H1 (cell line): Measurements from ENCODE around the gene CNOT6. TPM values are rescaled to one million over a fixed set of nuclear protein-coding genes. Genes with fewer than 3 reads are reported as not detected.

Experiments used
- CTCF ChIA-PET: fragments of 300-600 bp; sonication (Branson Sonifier 250); formaldehyde crosslinking; loops from one replicate; lab custom pipeline; 2021; ENCODE audit not compliant: partially characterized antibody; lab: Charles Lee
- POLR2A ChIA-PET: fragments of 300-600 bp; sonication (Branson Sonifier 250); formaldehyde crosslinking; loops from one replicate; lab custom pipeline; 2021; ENCODE audit warnings: inconsistent platforms; ENCODE audit not compliant: partially characterized antibody; lab: Charles Lee
- DNase-seq, 2 experiments: peaks; one replicate each; pipeline versions ENCODE4 v3.0.0 to v3.0.0-alpha.2; 2010 to 2022; ENCODE audit warnings: low spot score in 2 of 2, low read depth in 1 of 2, mixed read lengths in 1 of 2
- FAIRE-seq: peaks from 2 replicates; lab custom pipeline; 2011; peaks lifted over from hg19 to GRCh38; lab: Jason Lieb, UNC
- H2AFZ ChIP-seq: 2 replicates; pipeline ENCODE4 v1.8.1; 2012; ENCODE audit warnings: low read length, inconsistent platforms
- H2AK5ac ChIP-seq: 2 replicates; pipeline ENCODE4 v1.6.1; 2013; ENCODE audit warnings: low read depth, low read length
- H2BK120ac ChIP-seq: replicated peaks from 2 replicates; pipeline ENCODE3; 2013; ENCODE audit warnings: low read depth, low read length, inconsistent platforms
- H2BK12ac ChIP-seq: 2 replicates; pipeline ENCODE4 v1.6.1; 2013; ENCODE audit warnings: low read depth, low read length
- H2BK15ac ChIP-seq: 2 replicates; pipeline ENCODE4 v1.6.1; 2013; ENCODE audit warnings: low read length
- H2BK20ac ChIP-seq: 2 replicates; pipeline ENCODE4 v1.6.1; 2013; ENCODE audit warnings: low read length
- H2BK5ac ChIP-seq: 2 replicates; pipeline ENCODE4 v1.6.1; 2013; ENCODE audit warnings: low read depth, low read length
- H3K14ac ChIP-seq: 2 replicates; pipeline ENCODE4 v1.6.1; 2013; ENCODE audit warnings: inconsistent platforms; ENCODE audit not compliant: insufficient read length
- H3K18ac ChIP-seq: 2 replicates; pipeline ENCODE4 v1.6.1; 2013; ENCODE audit warnings: low read length; ENCODE audit errors: extremely low read depth
- H3K23ac ChIP-seq: 2 replicates; pipeline ENCODE4 v1.6.1; 2013; ENCODE audit warnings: inconsistent platforms; ENCODE audit not compliant: insufficient read length
- H3K23me2 ChIP-seq: 2 replicates; pipeline ENCODE4 v1.6.1; 2013; ENCODE audit warnings: low read depth, low read length
- H3K27ac ChIP-seq: 2 replicates; pipeline ENCODE4 v1.6.1; 2011; ENCODE audit warnings: low read depth, low read length, inconsistent platforms
- H3K27me3 ChIP-seq, 4 experiments: replicated peaks in 1 of 4; 1 replicate in 1 of 4; 2 replicates in 3 of 4; pipeline versions ENCODE4 v1.6.1 to v1.8.1; 2011 to 2013; ENCODE audit warnings: low read length in 3 of 4, mild to moderate bottlenecking in 3 of 4, inconsistent platforms in 2 of 4, mixed read lengths in 2 of 4, moderate library complexity in 1 of 4; ENCODE audit not compliant: control insufficient read depth in 3 of 4, insufficient read depth in 3 of 4; ENCODE audit errors: extremely low read depth in 1 of 4
- H3K36me3 ChIP-seq, 4 experiments: 2 replicates each; pipeline versions ENCODE4 v1.6.1 to v1.8.1; 2011 to 2013; ENCODE audit warnings: mild to moderate bottlenecking in 4 of 4, low read length in 3 of 4, moderate library complexity in 2 of 4, control low read depth in 1 of 4, inconsistent platforms in 1 of 4; ENCODE audit not compliant: insufficient read depth in 4 of 4, control insufficient read depth in 2 of 4
- H3K4ac ChIP-seq: replicated peaks from 2 replicates; pipeline ENCODE3; 2013; ENCODE audit warnings: low read length, low read depth, mixed read lengths, inconsistent platforms; ENCODE audit not compliant: insufficient read length
- H3K4me1 ChIP-seq, 4 experiments: replicated peaks in 1 of 4; 1 replicate in 1 of 4; 2 replicates in 3 of 4; pipeline versions ENCODE4 v1.6.1 to v1.8.1; 2011 to 2013; ENCODE audit warnings: low read length in 3 of 4, inconsistent platforms in 2 of 4, mixed read lengths in 1 of 4; ENCODE audit not compliant: insufficient read depth in 4 of 4, control insufficient read depth in 3 of 4
- H3K4me2 ChIP-seq, 2 experiments: 2 replicates each; pipeline versions ENCODE4 v1.6.1 to v1.8.1; 2011 to 2013; ENCODE audit warnings: low read depth in 2 of 2, low read length in 2 of 2, control low read depth in 1 of 2, inconsistent platforms in 1 of 2, mild to moderate bottlenecking in 1 of 2; ENCODE audit not compliant: insufficient read depth in 1 of 2
- H3K4me3 ChIP-seq, 4 experiments: fragments of 200-600, 300-600 bp in 1 of 4; sonication (generic), shearing (Covaris generic), sonication (Bioruptor Twin) in 1 of 4; 2 replicates each; pipeline versions ENCODE4 v1.5.1 to v1.8.1; 2011 to 2016; ENCODE audit warnings: low read length in 4 of 4, low read depth in 3 of 4, control low read depth in 2 of 4, inconsistent platforms in 2 of 4, mild to moderate bottlenecking in 2 of 4, mixed read lengths in 1 of 4, moderate library complexity in 1 of 4; ENCODE audit not compliant: insufficient read depth in 2 of 4; ENCODE audit errors: extremely low read depth in 1 of 4
- H3K56ac ChIP-seq: replicated peaks from 2 replicates; pipeline ENCODE3; 2013; ENCODE audit warnings: low read depth, mild to moderate bottlenecking, mixed read lengths, low read length, inconsistent platforms; ENCODE audit not compliant: insufficient read length
- H3K79me1 ChIP-seq: 2 replicates; pipeline ENCODE4 v1.6.1; 2013; ENCODE audit warnings: low read depth, low read length, control low read depth
- H3K79me2 ChIP-seq, 2 experiments: 2 replicates each; pipeline versions ENCODE4 v1.6.1 to v1.8.1; 2012 to 2013; ENCODE audit warnings: low read length in 2 of 2, mild to moderate bottlenecking in 2 of 2, inconsistent platforms in 1 of 2; ENCODE audit not compliant: insufficient read depth in 2 of 2, control insufficient read depth in 1 of 2
- H3K9ac ChIP-seq, 4 experiments: replicated peaks in 1 of 4; 1 replicate in 1 of 4; 2 replicates in 3 of 4; pipeline versions ENCODE4 v1.6.1 to v1.8.1; 2011 to 2013; ENCODE audit warnings: low read depth in 3 of 4, low read length in 3 of 4, control low read depth in 2 of 4, mild to moderate bottlenecking in 2 of 4, moderate library complexity in 2 of 4, inconsistent platforms in 1 of 4; ENCODE audit errors: extremely low read depth in 1 of 4
- H3K9me3 ChIP-seq, 2 experiments: 2 replicates each; pipeline versions ENCODE4 v1.6.1 to v1.8.1; 2012 to 2013; ENCODE audit warnings: mild to moderate bottlenecking in 2 of 2, moderate library complexity in 2 of 2, control low read depth in 1 of 2, inconsistent platforms in 1 of 2, low read depth in 1 of 2, low read length in 1 of 2, mixed read lengths in 1 of 2; ENCODE audit not compliant: insufficient read depth in 2 of 2
- H4K20me1 ChIP-seq, 2 experiments: replicated peaks in 1 of 2; 2 replicates each; pipeline versions ENCODE3 to v1.8.1; 2011 to 2013; ENCODE audit warnings: inconsistent platforms in 2 of 2, low read length in 2 of 2, mild to moderate bottlenecking in 1 of 2; ENCODE audit not compliant: insufficient read depth in 2 of 2, control insufficient read depth in 1 of 2
- H4K5ac ChIP-seq: 2 replicates; pipeline ENCODE4 v1.6.1; 2013; ENCODE audit warnings: low read length, low read depth, mixed read lengths, inconsistent platforms; ENCODE audit not compliant: insufficient read length
- H4K8ac ChIP-seq: 2 replicates; pipeline ENCODE4 v1.8.0; 2013; ENCODE audit warnings: mild to moderate bottlenecking, moderate library complexity, low read length, inconsistent platforms; ENCODE audit not compliant: insufficient read depth; ENCODE audit errors: extremely low read depth
- H4K91ac ChIP-seq: replicated peaks from 2 replicates; pipeline ENCODE3; 2013; ENCODE audit warnings: low read length, mixed read lengths, inconsistent platforms; ENCODE audit not compliant: insufficient read length
- EGR1 ChIP-seq: IDR thresholded peaks from 2 replicates; pipeline ENCODE4 v1.6.1; 2011; ENCODE audit warnings: low read depth, low read length, borderline replicate concordance
- EZH2 ChIP-seq: fragments of 200-600 bp; sonication (generic); IDR thresholded peaks from 2 replicates; pipeline ENCODE4 v1.7.1; 2012; ENCODE audit warnings: low read depth, mild to moderate bottlenecking, moderate library complexity, low read length, inconsistent platforms; ENCODE audit not compliant: severe bottlenecking
- FOSL1 ChIP-seq: IDR thresholded peaks from 2 replicates; pipeline ENCODE4 v1.6.1; 2011; ENCODE audit warnings: mild to moderate bottlenecking, low read depth, low read length, moderate library complexity; ENCODE audit not compliant: insufficient read depth
- GTF2F1 ChIP-seq: IDR thresholded peaks from 2 replicates; pipeline ENCODE4 v1.6.1; 2012; ENCODE audit warnings: low read depth, low read length, improper control_type of control experiment, borderline replicate concordance
- JUN ChIP-seq: IDR thresholded peaks from 2 replicates; pipeline ENCODE4 v1.6.1; 2011; ENCODE audit warnings: low read depth, mild to moderate bottlenecking, improper control_type of control experiment, low read length
- KDM4A ChIP-seq: IDR thresholded peaks from one replicate; pipeline ENCODE4 v1.7.1; 2012; ENCODE audit warnings: low read depth, mild to moderate bottlenecking, moderate library complexity, low read length, inconsistent platforms; ENCODE audit not compliant: severe bottlenecking
- KDM5A ChIP-seq: fragments of 200-600 bp; IDR thresholded peaks from 2 replicates; pipeline ENCODE4 v1.7.1; 2012; ENCODE audit warnings: mild to moderate bottlenecking, low read length, inconsistent platforms, mixed read lengths
- POU5F1 ChIP-seq: IDR thresholded peaks from 2 replicates; pipeline ENCODE4 v1.6.1; 2011; ENCODE audit warnings: low read depth, mild to moderate bottlenecking, low read length, moderate library complexity
- RXRA ChIP-seq: IDR thresholded peaks from 2 replicates; pipeline ENCODE4 v1.6.1; 2011; ENCODE audit warnings: low read depth, mild to moderate bottlenecking, low read length, moderate library complexity; ENCODE audit not compliant: insufficient read depth
- TAF1 ChIP-seq: IDR thresholded peaks from 2 replicates; pipeline ENCODE4 v1.6.1; 2011; ENCODE audit warnings: mild to moderate bottlenecking, low read depth, low read length
- TCF12 ChIP-seq: IDR thresholded peaks from 2 replicates; pipeline ENCODE4 v1.6.1; 2011; ENCODE audit warnings: low read depth, mild to moderate bottlenecking, low read length
- WGBS, 2 experiments: shearing (Covaris generic) in 1 of 2; methylation state at CpG; one replicate each; pipeline versions ENCODE4 v1.1.6 to v1.1.7; 2013 to 2015; ENCODE audit warnings: low lambda C conversion rate in 2 of 2, mixed read lengths in 2 of 2, inconsistent platforms in 1 of 2, low coverage in 1 of 2, missing lambda C conversion rate in 1 of 2; ENCODE audit not compliant: insufficient replicate concordance in 2 of 2, insufficient coverage in 1 of 2, insufficient read length in 1 of 2; ENCODE audit errors: extremely low coverage in 1 of 2, missing lambda C conversion rate in 1 of 2; 5-methylcytosine and 5-hydroxymethylcytosine counted together
- polyA plus RNA-seq, 7 experiments: library from polyadenylated mRNA; depleted of rRNA in 3 of 7; stranded (reverse) in 5 of 7; unstranded in 2 of 7; fragments of >200 nt in 5 of 7; fragments of 200-250 nt in 2 of 7; gene quantifications; 1 replicate in 5 of 7; 2 replicates in 1 of 7; 4 replicates in 1 of 7; pipeline versions ENCODE4 v1.2.1 to v1.2.3, GENCODE V29; 2011 to 2013; ENCODE audit warnings: missing spikeins in 2 of 7, mixed read lengths in 2 of 7
- total RNA-seq: library from RNA; stranded (reverse); fragmentation: NEBNext Ultra II Directional; extraction: Animal tissue kit (Norgen Biotek cat#: 25700); gene quantifications from 2 replicates; pipeline ENCODE4 v1.2.1, GENCODE V29; 2021

CNOT6 gene
- total and polyA plus RNA-seq, 2 of the 8 experiments (the other 6 are each of a cell fraction or from before 2014, with no cell fraction given), result 10.7 to 45.4 TPM

DNA sequence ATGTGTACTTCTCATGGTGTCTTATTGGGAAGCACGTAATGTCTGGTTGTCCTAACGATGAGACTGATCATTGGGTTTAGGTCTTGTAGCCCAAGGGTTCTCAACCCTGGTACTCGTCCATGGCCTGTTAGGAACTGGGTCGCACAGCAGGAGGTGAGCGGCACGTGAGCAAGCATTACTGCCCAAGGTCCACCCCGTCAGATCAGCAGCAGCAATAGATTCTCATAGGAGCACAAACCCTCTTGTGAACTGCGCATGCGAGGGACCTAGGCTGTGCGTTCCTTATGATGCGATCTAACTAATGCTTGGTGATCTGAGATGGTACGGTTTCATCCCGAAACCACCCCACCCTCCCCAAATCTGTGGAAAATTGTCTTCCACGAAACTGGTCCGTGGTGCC is 33.5 kb downstream of the CNOT6 start:
- peaks cover 16 to 22% of the 10 kb centered on the region in 2 experiments for H4K20me1 ChIP-seq
- WGBS, 2 experiments, result 96% methylated on average over 15 of the region's 15 CpGs; no CpG with 5 or more reads in 1 of the 2 experiments

More for the DNA sequence above, 33.5 kb downstream of the CNOT6 start:
- Histone ChIP-seq H3K79me2 (peaks cover 15 to 81% of the 10 kb centered on the region in 2 experiments), H3K9me3 (peaks cover 6 to 15% of the 10 kb centered on the region in 2 experiments; a peak in 1 of 4 replicates), H4K5ac (no peak overlapping the region), H3K27me3 (no peaks in the 10 kb centered on the region), H3K14ac (no peak overlapping the region), H2BK15ac (no peak overlapping the region), H3K23me2 (no peaks in the 10 kb centered on the region), H3K23ac (no peak overlapping the region), H3K27ac (no peak overlapping the region), H4K8ac (peak overlapping the region; percentile 71; the same call in 1 of the 2 replicates), H3K4me2 (no peak overlapping the region), H3K4ac (no peak overlapping the region), H3K9ac (no peak overlapping the region), H3K4me1 (peaks cover 4 to 16% (median 9%) of the 10 kb centered on the region in 4 experiments; a peak in 5 of 7 replicates), H4K91ac (no peak overlapping the region), H2BK120ac (no peak overlapping the region), H3K79me1 (peaks cover 11% of the 10 kb centered on the region), H3K56ac (no peak overlapping the region), H3K36me3 (peaks cover 9 to 32% (median 21%) of the 10 kb centered on the region in 4 experiments; a peak in 7 of 8 replicates), H3K4me3 (no peak overlapping the region), H2BK20ac (no peak overlapping the region), H2BK12ac (no peak overlapping the region), H2AK5ac (no peak overlapping the region), H2AFZ (no peak overlapping the region), H2BK5ac (no peak overlapping the region), H3K18ac (no peak overlapping the region)
- ChIA-PET POLR2A (no interaction called here), CTCF (interaction anchor here (0.6 kb wide), 1 partner anchor 1273 kb away, joined by 3 read pairs; no protein-coding TSS in a partner anchor)
- TF ChIP-seq TAF1 (no peak), POU5F1 (no peak), EZH2 (no peak), RXRA (no peak), KDM5A (no peak), JUN (no peak), FOSL1 (no peak), KDM4A (no peak), EGR1 (no peak), TCF12 (no peak), GTF2F1 (no peak)
- DNase-seq, result no peak
- FAIRE-seq, result no peak
